ENCODE measurements around the gene ABCA1.

GRCh38 chr9:104969116-104969515, 41.2 kb upstream of the ABCA1 start:
- TF ChIP-seq, protein P1, sequence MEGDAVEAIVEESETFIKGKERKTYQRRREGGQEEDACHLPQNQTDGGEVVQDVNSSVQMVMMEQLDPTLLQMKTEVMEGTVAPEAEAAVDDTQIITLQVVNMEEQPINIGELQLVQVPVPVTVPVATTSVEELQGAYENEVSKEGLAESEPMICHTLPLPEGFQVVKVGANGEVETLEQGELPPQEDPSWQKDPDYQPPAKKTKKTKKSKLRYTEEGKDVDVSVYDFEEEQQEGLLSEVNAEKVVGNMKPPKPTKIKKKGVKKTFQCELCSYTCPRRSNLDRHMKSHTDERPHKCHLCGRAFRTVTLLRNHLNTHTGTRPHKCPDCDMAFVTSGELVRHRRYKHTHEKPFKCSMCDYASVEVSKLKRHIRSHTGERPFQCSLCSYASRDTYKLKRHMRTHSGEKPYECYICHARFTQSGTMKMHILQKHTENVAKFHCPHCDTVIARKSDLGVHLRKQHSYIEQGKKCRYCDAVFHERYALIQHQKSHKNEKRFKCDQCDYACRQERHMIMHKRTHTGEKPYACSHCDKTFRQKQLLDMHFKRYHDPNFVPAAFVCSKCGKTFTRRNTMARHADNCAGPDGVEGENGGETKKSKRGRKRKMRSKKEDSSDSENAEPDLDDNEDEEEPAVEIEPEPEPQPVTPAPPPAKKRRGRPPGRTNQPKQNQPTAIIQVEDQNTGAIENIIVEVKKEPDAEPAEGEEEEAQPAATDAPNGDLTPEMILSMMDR (IDR thresholded peaks at IDR 0.05; ENCODE audit: low read depth, low read length) = no peak
- TF ChIP-seq POLR2A (IDR thresholded peaks at IDR 0.05; ENCODE audit: extremely low read depth, insufficient read length) (no peak), MAX (IDR thresholded peaks at IDR 0.05; ENCODE audit: low read depth, low read length) (no peak), MYC (IDR thresholded peaks at IDR 0.05; ENCODE audit: low read depth, low read length) (no peak)

All from NB4 (cell line).